NCI-H774 (cell line): Measurements from ENCODE around the gene PNMA8B.
"Not testable (repeated sequence)": the region's sequence is repeated elsewhere in the genome, so short reads cannot be mapped to it uniquely, and the experiment has no call there.

Experiments
- DNase-seq: peaks from one replicate; lab custom pipeline; 2025; lab: John Stamatoyannopoulos, UW

Gene PNMA8B

DNA sequence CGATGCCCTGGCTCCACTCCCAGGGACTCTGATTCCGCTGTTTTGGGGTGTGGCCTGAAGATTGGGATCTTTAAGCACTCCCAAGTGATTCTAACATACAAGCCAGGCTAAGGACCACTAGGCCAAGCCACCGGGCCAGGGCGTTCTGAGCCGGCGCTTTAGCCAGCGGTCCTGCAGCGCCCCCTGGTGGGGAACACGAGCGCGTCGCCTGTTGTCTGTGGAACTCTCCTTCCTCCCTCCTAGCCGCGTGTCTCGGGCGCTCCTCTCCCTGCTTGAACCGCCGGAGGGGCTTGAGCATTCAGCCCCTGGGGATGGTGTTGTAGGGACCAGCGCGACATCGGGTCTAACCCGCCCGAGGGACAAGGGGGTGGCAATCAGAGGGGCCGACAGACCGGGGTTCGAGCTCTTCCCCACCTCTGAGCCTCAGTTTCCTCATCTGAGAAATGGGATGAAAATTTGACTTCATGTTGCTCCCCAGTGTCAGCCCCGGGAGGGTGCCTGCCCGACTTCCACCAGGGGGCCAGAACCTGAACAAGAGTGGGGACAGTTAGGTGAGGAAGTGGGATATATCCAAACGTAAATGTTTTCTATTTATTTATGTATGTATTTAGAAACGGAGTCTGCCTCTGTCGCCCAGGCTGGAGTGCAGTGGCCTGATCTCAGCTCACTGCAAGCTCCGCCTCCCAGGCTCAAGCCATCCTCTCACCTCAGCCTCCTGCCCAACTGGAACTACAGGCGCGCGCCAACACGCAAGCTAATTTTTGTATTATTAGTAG lies 18.0 kb upstream of the PNMA8B start:
- peak; percentile 44 for DNase-seq

DNA sequence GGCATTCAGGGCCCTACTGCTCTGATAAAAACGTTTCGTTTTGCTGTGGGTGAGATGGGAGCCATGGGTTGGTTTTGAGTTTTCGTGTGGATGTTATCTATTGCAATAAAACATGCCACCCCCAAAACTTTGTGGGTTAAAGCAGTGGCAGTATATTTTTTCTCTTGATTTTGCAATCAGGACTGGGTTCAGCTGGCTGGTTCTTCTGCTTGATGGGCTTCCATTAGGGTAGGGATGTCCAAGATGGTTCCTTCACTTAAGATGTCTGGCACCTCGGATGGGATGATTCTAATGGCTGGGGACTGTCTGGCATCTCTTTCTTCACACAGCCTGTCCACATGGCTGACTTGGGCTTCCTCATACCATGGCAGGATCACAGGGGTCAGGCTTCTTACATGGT lies 15.6 kb upstream of the PNMA8B start:
- DNase-seq, result no peak

DNA sequence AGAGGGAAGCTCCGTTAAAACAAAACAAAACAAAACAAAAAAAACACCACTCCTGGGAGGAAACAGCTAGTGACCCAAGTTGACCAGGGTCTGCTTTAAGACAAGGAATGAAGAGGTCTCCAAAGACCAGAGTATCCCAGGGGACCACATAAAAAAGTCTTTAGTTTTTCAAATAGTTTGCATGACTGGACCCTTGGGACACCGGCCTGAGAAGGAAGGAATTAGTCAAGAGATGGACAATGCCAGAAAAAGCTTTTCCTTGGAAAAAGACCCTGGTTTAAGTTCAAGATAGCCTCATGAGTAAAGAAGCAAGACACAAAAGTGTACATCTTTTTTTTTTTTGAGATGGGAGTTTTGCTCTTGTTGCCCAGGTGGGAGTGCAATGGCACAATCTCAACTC lies 12.5 kb upstream of the PNMA8B start:
- DNase-seq, result no peak

DNA sequence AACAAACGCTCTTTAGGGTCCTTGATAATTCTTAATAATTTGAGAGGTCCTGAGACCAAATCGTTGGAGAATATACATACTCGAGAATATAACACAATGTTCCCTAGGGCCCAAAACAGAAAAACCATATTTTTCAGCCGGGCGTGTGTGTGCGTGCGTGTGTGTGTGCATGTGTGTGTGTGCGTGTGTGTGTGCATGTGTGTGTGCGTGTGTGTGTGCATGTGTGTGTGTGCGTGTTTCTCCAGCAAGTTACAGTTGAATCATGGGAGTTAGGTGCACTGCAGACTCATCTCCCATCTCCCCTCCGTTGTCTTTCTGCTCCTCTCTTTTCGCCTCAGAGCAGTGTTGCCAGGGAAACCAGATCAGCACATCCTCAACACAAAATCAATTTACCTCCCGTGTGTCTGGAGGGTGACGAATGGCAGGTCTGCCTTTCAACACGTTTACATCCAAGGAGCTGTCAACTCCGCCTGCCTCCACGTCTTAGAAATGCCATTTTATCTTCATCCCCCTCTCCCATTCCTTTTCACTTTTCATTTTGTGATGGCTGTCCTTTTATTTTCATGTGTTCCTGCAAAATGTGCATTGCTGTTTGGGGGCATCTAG lies 8.3 kb upstream of the PNMA8B start:
- DNase-seq, result no peak

DNA sequence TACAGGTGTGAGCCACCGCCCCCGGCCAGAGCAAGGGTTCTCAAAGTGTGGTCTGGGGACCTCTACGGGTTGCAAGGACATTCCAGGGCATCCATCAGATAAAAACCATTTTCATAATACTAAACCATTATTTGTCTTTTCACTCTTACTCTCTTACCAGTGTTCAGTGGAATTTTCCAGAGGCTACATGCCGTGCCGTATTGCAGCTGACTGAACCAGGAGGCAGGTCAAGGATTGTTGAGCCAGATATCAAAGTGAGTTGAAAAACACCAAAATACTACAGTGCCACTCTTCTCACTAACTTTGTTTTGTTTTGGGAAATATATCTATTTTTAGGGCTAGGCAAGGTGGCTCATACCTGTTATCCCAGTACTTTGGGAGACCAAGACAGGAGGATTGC lies 7.2 kb upstream of the PNMA8B start:
- DNase-seq, result no peak

DNA sequence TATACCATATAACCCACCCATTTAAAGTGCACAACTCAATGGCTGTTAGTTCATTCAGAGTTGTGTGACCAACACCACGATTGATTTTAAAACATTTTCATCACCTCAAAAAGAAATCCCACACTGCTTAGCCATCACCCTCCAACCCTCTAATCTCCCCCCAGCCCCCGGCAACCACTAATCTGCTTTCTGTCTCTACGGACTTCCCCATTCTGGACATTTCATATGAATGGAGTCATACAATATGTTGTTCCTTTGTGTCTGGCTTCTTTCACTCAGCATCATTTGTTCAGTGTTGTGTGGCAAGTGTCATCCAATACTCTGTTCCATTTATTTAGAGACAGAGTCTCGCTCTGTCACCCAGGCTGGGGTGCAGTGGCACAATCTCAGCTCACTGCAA lies 4.0 kb upstream of the PNMA8B start:
- no peak for DNase-seq

DNA sequence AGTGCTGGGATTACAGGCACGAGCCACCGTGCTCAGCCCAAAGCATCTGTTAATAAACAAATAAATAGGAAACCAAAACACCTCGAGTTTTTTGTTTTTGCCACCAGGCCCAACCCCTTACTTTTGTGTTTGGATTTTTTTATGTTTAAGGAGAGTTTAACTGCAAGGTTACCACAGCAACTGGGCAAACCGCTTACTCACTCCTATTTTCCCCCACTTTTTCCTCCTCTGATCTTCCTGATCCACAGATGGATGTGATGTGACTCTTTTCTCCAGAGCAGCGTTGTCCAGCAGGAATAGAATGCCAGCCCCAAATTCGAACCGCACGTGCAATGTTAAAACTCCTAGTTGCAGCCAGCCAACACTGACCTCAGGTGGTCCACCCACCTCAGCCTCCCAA lies 2.1 kb upstream of the PNMA8B start:
- DNase-seq, result no peak

DNA sequence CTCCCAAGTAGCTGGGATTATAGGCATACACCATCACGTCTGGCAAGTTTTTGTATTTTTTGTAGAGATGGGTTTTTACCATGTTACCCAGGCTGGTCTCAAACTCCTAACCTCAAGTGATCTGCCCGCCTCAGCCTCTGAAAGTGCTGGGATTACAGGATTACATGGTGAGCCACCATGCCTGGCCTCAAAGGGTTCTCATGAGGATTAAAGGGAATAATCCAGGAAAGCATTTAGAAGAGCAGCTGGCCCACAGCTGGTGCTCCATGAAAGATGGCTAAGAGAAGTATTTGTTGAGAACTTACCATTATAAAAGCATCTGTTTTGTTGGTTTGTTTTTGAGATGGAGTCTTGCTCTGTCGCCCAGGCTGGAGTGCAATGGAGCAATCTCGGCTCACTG lies 1.2 kb upstream of the PNMA8B start:
- not testable (repeated sequence) for DNase-seq

DNA sequence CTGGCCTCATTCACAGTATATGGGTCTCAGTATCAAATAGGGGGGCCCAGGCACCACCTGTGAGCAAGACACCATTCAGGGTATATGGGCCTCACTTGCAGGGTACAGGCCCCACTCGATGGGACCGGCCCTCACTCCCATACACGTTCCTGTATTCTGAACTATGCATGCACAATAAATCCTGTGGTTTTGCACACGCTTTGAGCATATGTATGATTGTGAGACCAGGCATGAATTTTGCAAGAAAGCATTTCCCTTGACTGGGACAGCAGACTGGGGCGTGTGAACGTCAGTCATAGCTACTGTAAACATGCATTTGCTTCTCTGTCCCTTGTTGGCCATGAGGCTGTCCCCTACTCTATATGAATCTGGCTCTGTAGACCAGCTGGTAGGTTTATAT lies 637 bp upstream of the PNMA8B start:
- no peak for DNase-seq

DNA sequence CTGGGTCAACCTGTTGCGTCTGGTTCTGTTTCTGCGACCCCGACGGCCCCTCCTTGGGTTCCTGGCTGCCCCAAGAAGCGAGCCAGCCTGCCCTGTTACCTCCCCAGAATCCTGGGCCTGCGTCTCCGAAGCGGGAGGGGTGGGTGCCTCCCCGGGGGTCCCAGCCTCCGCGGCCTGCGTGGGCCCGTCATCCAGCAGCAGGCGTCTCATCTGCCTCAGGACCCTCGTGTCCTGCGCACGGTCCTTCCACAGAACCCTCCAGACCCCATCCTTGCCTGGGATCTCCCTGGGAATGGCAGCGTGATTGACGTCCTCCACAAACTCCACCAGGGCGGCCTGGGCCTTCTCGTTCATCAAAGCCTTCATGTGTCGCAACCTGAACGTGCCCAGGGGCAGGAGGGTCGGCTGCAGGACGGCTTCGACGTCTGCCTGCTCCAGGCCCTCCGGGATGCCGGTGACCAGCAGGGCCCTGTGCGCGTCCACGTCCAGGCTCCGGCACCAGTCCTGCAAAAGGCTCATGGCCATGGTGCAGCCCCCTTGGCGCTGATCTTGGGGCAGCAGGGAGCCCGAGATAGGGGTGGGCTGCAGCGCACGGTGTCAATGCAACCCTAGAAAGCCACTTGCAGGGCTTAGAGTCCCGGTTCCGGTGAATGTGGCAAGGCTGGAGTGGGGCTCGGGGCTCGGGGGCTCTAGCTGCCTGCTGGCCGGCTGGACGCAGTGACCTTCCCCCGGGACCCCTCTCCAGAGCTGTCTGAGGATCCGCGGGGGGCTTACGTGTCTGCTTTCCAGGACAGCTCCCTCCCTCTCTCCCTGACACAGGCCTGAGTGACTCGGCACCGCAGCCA lies 504 bp downstream of the PNMA8B start:
- DNase-seq, result no peak

DNA sequence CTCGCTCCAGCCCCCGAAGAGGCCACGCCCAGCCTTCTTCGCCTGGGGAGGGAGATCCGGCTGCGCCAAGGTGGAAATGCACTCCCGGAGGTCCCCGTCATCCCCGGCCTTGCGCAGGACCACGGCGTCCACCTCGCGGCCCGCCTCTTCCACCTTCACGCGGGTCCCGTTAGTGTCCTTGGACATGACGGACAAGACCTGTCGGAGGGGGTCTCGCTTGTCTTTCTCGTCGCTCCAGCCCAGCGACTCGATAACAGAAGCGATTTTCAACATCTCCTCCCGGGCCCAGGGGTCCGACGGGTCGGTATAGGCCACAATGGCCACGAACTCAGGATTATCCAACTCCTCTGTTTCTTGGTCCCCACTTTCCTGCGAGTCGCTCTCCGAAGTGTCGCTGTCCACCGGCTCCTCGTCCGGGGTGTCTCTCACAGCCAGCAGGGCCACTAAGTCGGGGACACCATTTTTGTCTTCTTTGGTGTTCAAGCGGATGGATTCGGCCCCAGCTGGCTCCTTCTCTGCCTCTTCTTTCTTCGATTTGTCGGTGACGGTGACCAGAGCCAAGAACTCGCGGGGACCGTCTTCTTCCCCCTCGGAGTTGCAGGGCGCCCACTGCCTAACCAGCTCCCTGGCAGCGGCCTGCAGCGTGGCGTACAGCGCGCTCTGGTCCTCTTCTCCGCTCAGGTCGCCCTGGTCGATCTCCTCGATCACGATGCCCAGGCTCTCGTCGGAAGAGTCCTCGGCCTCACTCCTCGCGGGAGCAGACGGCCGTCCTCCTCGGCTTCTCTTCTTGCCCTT lies 1.3 kb downstream of the PNMA8B start:
- no peak for DNase-seq

DNA sequence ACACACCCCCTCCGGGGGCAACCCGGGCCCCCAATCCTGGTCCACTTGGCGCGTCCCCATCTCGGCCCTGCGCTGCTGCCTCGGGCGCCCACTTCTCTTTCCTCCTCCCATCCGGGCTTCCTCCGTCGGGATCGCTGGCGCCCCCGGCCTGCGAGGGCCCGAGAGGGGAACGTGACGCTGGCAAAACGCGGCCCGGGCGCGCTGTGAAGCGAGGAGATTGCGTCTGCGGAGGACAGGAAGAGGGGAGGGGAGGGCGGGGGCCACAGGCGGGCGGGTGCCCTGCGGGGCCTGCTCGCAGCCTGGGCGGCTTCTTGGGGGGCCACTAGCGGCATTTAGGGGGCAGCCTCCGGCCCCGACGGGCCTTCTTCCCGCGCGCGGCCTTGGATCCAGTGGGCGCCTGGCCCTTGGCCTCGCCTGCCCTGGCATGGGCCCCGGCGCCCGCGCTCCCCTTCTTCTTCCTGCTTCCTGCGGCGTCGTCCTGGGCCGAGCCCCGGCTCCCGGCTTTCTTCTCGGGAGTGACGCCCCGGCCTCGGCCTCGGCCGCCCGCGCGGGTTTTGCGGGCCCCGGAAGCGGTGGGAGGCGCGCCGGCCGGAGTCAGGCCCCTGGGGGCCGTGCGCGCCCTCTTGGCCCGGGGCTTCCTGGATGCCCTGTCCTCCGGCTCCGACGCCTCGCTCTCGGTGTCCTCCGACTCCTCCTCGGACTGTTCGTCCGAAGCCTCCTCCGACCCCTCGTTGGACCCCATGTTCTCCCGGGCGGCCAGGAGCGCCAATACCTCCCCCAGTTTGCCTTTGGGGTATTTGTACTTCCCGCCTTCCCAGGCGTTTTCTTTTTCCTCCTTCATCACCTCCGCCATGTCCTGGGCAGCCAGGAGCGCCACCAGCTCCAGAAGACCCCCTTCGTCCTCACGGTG lies 2.2 kb downstream of the PNMA8B start:
- no peak for DNase-seq

DNA sequence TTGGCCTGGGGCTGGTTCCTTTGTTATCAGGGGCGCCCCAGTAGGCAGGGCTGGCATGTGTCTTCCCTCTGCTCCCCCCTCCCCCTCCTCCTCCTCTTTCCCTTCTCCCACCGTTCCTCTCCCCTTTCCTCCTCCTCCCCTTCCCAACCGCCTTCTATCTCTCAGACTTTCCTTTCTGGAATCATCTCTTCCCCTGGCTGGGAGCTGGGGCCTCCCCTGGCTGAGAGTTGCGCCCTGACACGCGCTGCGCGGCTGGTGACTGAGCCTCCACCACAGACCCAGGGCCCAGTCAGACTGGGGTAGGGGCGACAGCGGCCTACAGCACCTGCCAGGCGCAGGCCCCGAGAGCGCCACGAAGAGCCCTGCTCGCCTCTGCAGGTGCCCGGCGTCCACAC lies 2.8 kb downstream of the PNMA8B start:
- DNase-seq, result no peak

DNA sequence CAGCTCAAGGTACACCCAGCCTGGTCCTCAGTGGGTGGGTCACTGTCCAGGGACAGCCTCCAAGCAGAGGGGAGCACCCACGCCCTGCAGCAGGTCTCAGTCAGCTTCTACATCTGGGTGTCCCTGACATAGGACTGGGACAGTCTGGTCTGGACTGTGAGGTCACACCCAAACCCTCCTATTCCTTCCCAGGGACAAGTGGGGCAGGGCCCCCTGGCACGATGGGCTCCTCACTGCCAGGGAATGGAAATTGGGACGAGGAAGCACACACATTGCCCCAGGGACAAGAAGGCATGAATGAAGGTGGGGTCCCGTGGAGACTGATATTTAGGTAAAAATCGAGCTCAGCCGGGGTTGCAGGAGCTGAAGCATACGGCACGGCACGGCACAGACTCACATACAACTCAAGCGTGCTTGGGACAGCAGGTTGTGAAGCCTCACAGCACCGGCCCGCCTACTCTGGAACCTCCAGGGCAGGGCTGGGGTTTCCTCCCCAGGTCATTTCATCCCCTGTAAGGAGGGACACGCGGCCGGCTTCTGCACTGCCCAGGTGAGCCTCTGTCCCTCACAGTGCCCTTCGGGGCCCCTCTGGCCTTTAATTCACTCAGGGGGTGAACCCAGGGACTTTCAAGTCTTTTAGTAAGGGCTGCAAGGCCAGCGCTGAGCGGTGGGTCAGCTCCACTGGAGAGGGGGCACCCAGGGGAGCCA lies 3.5 kb downstream of the PNMA8B start:
- no peak for DNase-seq

DNA sequence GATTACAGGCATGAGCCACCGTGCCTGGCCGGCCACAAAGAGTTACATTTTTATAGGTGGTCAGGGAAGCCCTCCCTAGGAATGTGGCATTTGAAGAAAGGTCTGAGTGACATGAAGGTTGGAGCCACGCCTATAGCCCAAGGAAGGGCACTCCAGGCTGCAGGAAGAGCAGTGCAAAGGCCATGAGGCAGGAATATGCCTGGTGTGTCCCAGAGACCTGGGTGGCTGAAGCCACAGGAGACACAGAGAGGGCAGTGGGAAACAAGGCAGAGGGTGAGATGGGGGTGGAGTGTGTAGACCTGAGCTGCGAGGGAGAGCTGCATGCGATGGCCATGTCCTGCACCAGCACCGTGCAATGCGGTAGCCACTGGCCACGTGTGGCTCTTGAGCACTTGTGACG lies 4.9 kb downstream of the PNMA8B start:
- no peak for DNase-seq

DNA sequence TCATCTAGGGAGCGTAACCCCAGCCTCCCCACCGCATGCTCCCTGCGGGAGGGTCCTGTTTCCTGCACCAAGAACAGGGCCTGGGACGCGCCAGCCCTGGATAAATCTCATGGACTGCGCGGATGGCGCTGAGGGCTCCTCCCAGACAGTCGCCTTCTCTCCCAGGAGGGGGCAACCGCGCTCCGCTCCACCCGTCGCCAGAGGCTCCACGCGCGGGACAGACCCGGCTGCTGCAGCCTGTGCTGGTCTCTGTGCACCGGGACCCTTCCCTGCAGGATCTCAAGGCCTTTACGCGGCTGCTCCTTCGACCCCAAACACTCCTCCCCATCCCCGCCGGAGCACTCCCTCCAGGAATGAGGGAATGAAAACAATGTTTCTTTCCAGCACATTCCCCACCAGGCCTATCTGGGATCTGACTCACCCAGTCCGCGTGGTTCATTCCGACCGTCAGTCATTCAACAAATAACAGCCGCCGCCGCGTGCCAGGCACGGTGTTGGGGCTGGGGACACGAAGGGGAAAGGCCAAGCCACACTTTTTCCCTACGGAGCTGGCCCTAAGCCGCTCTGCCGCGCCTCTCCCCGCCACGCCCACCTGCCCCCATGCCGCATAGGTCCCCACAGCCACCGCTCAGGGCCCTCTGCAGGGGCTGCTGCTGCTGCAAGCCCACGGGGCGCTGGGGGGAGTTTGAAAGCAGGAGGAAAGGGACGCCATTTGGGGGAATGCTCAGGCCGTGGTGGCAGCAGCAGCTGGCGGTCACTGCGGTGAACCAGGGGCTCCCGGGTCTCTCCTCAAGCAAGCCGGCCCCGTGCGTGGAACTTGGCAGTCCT lies 6.0 kb downstream of the PNMA8B start:
- no peak for DNase-seq

DNA sequence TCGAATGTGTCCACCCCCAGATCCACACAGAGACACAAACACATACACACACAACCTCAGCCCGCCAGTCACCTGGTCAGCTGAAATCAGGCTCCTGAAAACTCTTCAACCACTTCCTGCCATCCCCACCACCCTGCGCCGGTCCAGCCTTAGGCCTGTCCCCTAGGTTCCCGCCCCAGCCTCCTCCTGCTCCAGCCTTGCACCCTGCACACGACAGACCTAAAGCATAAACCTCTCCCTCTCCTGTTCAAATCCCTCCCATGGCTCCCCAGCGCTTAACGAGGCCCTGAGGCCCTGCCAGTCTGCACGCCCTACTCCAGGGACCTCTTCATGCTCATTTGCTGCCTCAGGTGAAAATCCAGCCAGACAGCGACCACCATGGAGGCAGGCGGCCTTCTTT lies 7.1 kb downstream of the PNMA8B start:
- DNase-seq, result no peak

DNA sequence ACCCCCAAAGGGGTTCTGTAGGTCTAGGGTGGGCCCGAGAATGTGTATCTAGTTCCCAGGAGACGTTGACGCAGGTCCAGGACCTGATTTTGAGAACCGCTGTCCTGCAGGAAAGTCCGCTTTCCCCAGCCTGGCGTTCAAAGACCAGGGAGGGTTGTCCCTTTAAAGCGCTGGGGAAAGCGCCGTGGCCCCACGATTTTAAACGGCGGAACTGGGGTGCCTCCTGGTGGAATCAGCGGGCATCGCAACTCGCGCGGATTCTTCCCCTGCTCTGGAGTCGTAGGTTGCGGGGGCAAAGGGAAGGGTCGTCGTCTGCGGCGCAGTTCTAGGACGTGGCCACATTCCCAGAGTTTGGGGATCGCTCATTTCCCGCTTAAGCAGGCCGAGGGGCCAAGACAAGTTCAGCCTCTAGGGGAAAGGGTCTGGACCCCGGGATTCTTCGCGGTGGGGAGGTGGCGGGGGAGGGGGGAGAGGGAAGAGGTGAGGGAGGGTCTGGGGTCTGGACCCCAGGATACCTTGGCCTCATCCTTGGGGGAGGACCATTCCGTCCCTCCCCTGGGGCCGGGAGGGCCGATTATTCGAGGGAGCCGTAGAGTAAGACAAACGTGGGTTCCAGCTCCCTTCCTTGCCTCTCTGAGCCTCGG lies 7.7 kb downstream of the PNMA8B start:
- peak; percentile 33 for DNase-seq

DNA sequence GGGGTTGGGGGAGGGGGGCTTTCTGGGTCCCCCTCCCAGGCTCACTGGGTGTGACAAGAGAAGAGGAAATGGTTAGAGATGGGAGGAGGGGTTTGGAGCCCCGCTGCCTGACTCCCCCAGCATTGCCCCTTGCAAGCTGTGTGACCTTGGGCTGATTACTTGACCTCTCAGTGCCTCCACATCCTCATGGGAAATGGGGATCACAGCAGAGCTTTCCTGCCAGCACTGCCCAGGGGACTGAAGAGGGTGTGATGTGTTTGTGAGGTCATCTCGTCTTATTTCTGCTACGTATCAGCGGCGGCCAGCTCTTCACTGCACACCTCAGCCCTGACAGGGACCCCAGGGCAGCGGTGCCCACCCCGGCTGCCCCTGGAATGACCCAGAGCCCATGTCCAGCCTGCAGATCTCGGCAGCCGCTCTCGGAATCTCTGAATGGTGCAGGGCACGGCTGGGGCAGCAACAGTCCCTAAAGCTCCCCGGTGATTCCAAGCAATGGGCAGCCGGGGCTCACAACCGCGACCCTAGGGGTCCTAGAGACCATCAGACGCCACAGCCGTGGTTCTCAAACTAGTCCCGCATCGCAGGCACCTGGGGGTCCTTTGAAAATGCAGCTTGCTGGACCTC lies 8.4 kb downstream of the PNMA8B start:
- no peak for DNase-seq
